ENCODE results near the gene DENND4C. TPM values are rescaled to one million over a fixed set of nuclear protein-coding genes. Genes with fewer than 3 reads are reported as not detected.
"Not testable (repeated sequence)": the region's sequence is repeated elsewhere in the genome, so short reads cannot be mapped to it uniquely, and the experiment has no call there.

Gene DENND4C
- total RNA-seq, 2 experiments from 2014 or later, result 17.8 to 20.2 TPM

GRCh38 chr9:19231126-19231903 lies 822 bp downstream of the DENND4C start:
- ChIA-PET CTCF (interaction anchor here (1.0 to 2.8 kb wide), 5 partner anchors 48 to 233 kb away, joined by 3 to 12 read pairs (median 5); partner anchors contain the start of gene RRAGA), POLR2A (interaction anchor here (0.6 to 2.1 kb wide), 10 partner anchors 15 to 182 kb away, joined by 3 to 21 read pairs (median 5); partner anchors contain the start of genes RPS6 and RRAGA)
- Mint-ChIP-seq H3K4me3 (no peak overlapping the region), H3K27ac (no peak overlapping the region), H3K4me1 (ENCODE audit: low read depth) (peaks cover 12% of the 10 kb centered on the region), H3K36me3 (no peaks in the 10 kb centered on the region), H3K9me3 (no peaks in the 10 kb centered on the region), H3K27me3 (no peaks in the 10 kb centered on the region)
- intact Hi-C loops (cut with micrococcal nuclease), result loop anchor here (2.0 to 5.0 kb wide), 3 partner anchors 129 to 226 kb away; partner anchors contain the start of gene HAUS6
- peak; percentile 43 for DNase-seq

GRCh38 chr9:19231904-19232822 lies 1.7 kb downstream of the DENND4C start:
- intact Hi-C loops (cut with micrococcal nuclease), result loop anchor here (1.0 to 5.0 kb wide), 7 partner anchors 35 to 225 kb away; partner anchors contain the start of genes HAUS6 and RPS6
- Mint-ChIP-seq H3K27me3 (no peaks in the 10 kb centered on the region), H3K36me3 (no peaks in the 10 kb centered on the region), H3K27ac (no peak overlapping the region), H3K9me3 (no peaks in the 10 kb centered on the region), H3K4me1 (ENCODE audit: low read depth) (peaks cover 16% of the 10 kb centered on the region), H3K4me3 (no peak overlapping the region)
- DNase-seq, result no peak
- ChIA-PET POLR2A (interaction anchor here (0.9 to 2.1 kb wide), 7 partner anchors 46 to 183 kb away, joined by 3 to 21 read pairs (median 5); partner anchors contain the start of genes HAUS6, RPS6 and RRAGA), CTCF (interaction anchor here (0.9 to 2.8 kb wide), 8 partner anchors 48 to 233 kb away, joined by 3 to 12 read pairs (median 4); partner anchors contain the start of gene RRAGA)

- intact Hi-C loops (cut with micrococcal nuclease), result loop anchor here (1.0 to 5.0 kb wide), 6 partner anchors 34 to 224 kb away; partner anchors contain the start of gene RPS6
Measured at GRCh38 chr9:19232823-19233194, 2.3 kb downstream of the DENND4C start.

GRCh38 chr9:19233344-19233743 lies 2.9 kb downstream of the DENND4C start:
- DNase-seq, result no peak
- ChIA-PET CTCF (interaction anchor here (0.9 to 2.8 kb wide), 8 partner anchors 13 to 231 kb away, joined by 3 to 12 read pairs (median 4); partner anchors contain the start of gene RRAGA), POLR2A (interaction anchor here (0.6 to 2.1 kb wide), 6 partner anchors 99 to 424 kb away, joined by 3 to 21 read pairs (median 3); partner anchors contain the start of genes HAUS6 and RPS6)
- no peaks in the 10 kb centered on the region for H3K27me3 Mint-ChIP-seq
- H3K4me3 Mint-ChIP-seq, result no peak overlapping the region
- no peaks in the 10 kb centered on the region for H3K9me3 Mint-ChIP-seq
- H3K27ac Mint-ChIP-seq, result no peak overlapping the region
- peaks cover 16% of the 10 kb centered on the region for H3K4me1 Mint-ChIP-seq (ENCODE audit: low read depth)
- intact Hi-C loops (cut with micrococcal nuclease), result loop anchor here (2.0 to 5.0 kb wide), 4 partner anchors 33 to 224 kb away; no protein-coding TSS in a partner anchor
- H3K36me3 Mint-ChIP-seq, result no peaks in the 10 kb centered on the region

More at GRCh38 chr9:19232823-19233194, 2.3 kb downstream of the DENND4C start:
- ChIA-PET CTCF (interaction anchor here (0.9 to 2.8 kb wide), 7 partner anchors 48 to 232 kb away, joined by 3 to 12 read pairs (median 5); partner anchors contain the start of gene RRAGA), POLR2A (interaction anchor here (0.6 to 2.1 kb wide), 8 partner anchors 49 to 423 kb away, joined by 3 to 21 read pairs (median 4); partner anchors contain the start of genes HAUS6, RPS6 and RRAGA)
- no peaks in the 10 kb centered on the region for H3K9me3 Mint-ChIP-seq
- H3K27ac Mint-ChIP-seq, result no peak overlapping the region
- no peaks in the 10 kb centered on the region for H3K27me3 Mint-ChIP-seq
- no peak for DNase-seq
- no peak overlapping the region for H3K4me3 Mint-ChIP-seq
- peaks cover 16% of the 10 kb centered on the region for H3K4me1 Mint-ChIP-seq (ENCODE audit: low read depth)
- no peaks in the 10 kb centered on the region for H3K36me3 Mint-ChIP-seq

GRCh38 chr9:19239955-19240354 lies 9.5 kb downstream of the DENND4C start:
- CTCF ChIA-PET, result no interaction called here
- no peak for DNase-seq
- intact Hi-C loops (cut with micrococcal nuclease), result no loop called here
- Mint-ChIP-seq H3K4me3 (no peak overlapping the region), H3K9me3 (no peaks in the 10 kb centered on the region), H3K36me3 (peaks cover 2% of the 10 kb centered on the region), H3K27me3 (no peaks in the 10 kb centered on the region), H3K4me1 (ENCODE audit: low read depth) (peaks cover 27% of the 10 kb centered on the region), H3K27ac (no peak overlapping the region)
- POLR2A ChIA-PET, result no interaction called here

- H3K4me3 Mint-ChIP-seq, result no peak overlapping the region
- peaks cover 27% of the 10 kb centered on the region for H3K4me1 Mint-ChIP-seq (ENCODE audit: low read depth)
- no peaks in the 10 kb centered on the region for H3K27me3 Mint-ChIP-seq
- peaks cover 3% of the 10 kb centered on the region for H3K36me3 Mint-ChIP-seq
- CTCF ChIA-PET, result no interaction called here
- no peaks in the 10 kb centered on the region for H3K9me3 Mint-ChIP-seq
- POLR2A ChIA-PET, result interaction anchor here (0.6 kb wide), 1 partner anchor 217 kb away, joined by 4 read pairs; no protein-coding TSS in a partner anchor
- intact Hi-C loops (cut with micrococcal nuclease), result no loop called here
- H3K27ac Mint-ChIP-seq, result no peak overlapping the region
- DNase-seq, result no peak
Measured at GRCh38 chr9:19241728-19242127, 11.2 kb downstream of the DENND4C start.

GRCh38 chr9:19243366-19244033 lies 13.0 kb downstream of the DENND4C start:
- Mint-ChIP-seq H3K27ac (no peak overlapping the region), H3K36me3 (peaks cover 3% of the 10 kb centered on the region), H3K4me1 (ENCODE audit: low read depth) (peaks cover 39% of the 10 kb centered on the region), H3K4me3 (no peak overlapping the region), H3K27me3 (no peaks in the 10 kb centered on the region), H3K9me3 (no peaks in the 10 kb centered on the region)
- ChIA-PET CTCF (no interaction called here), POLR2A (no interaction called here)
- intact Hi-C loops (cut with micrococcal nuclease), result no loop called here
- DNase-seq, result no peak

- CTCF ChIA-PET, result interaction anchor here (1.4 kb wide), 1 partner anchor 13 kb away, joined by 4 read pairs; no protein-coding TSS in a partner anchor
- H3K36me3 Mint-ChIP-seq, result peaks cover 3% of the 10 kb centered on the region
Measured at GRCh38 chr9:19246891-19247290, 16.4 kb downstream of the DENND4C start.

GRCh38 chr9:19247420-19247819 lies 16.9 kb downstream of the DENND4C start:
- Mint-ChIP-seq H3K27ac (no peak overlapping the region), H3K4me3 (no peak overlapping the region), H3K9me3 (no peaks in the 10 kb centered on the region), H3K4me1 (ENCODE audit: low read depth) (peaks cover 45% of the 10 kb centered on the region), H3K36me3 (peaks cover 3% of the 10 kb centered on the region), H3K27me3 (no peaks in the 10 kb centered on the region)
- no peak for DNase-seq
- POLR2A ChIA-PET, result no interaction called here
- CTCF ChIA-PET, result interaction anchor here (0.5 kb wide), 1 partner anchor 133 kb away, joined by 3 read pairs; the partner anchor contains the start of gene RPS6
- intact Hi-C loops (cut with micrococcal nuclease), result no loop called here

More at GRCh38 chr9:19246891-19247290, 16.4 kb downstream of the DENND4C start:
- Mint-ChIP-seq H3K27me3 (no peaks in the 10 kb centered on the region), H3K4me1 (ENCODE audit: low read depth) (peaks cover 43% of the 10 kb centered on the region), H3K9me3 (no peaks in the 10 kb centered on the region), H3K4me3 (no peak overlapping the region), H3K27ac (no peak overlapping the region)
- no peak for DNase-seq
- intact Hi-C loops (cut with micrococcal nuclease), result no loop called here
- POLR2A ChIA-PET, result no interaction called here

GRCh38 chr9:19250346-19250745 lies 19.9 kb downstream of the DENND4C start:
- H3K27ac Mint-ChIP-seq; DNase-seq; intact Hi-C loops (cut with micrococcal nuclease); CTCF ChIA-PET; H3K27me3 Mint-ChIP-seq; POLR2A ChIA-PET; H3K9me3 Mint-ChIP-seq; H3K36me3 Mint-ChIP-seq; H3K4me3 Mint-ChIP-seq: not testable (repeated sequence)
- peaks cover 51% of the 10 kb centered on the region for H3K4me1 Mint-ChIP-seq (ENCODE audit: low read depth)

- H3K4me3 Mint-ChIP-seq; H3K9me3 Mint-ChIP-seq; CTCF ChIA-PET; H3K36me3 Mint-ChIP-seq; H3K27ac Mint-ChIP-seq; intact Hi-C loops (cut with micrococcal nuclease); POLR2A ChIA-PET; H3K27me3 Mint-ChIP-seq; DNase-seq: not testable (repeated sequence)
- peaks cover 47% of the 10 kb centered on the region for H3K4me1 Mint-ChIP-seq (ENCODE audit: low read depth)
Measured at GRCh38 chr9:19251203-19251602, 20.7 kb downstream of the DENND4C start.
